GM23248 (cell line): ENCODE measurements around the gene UCP2.

ENCODE experiments used
- EZH2 ChIP-seq: fragments of 200-600 bp; sonication (generic); IDR thresholded peaks from 2 replicates; pipeline ENCODE4 v1.6.1; 2018; ENCODE audit warnings: antibody characterized with exemption, mild to moderate bottlenecking; ENCODE audit not compliant: insufficient read depth, poor library complexity, severe bottlenecking
- EZH2phosphoT487 ChIP-seq: fragments of 200-600 bp; sonication (generic); IDR thresholded peaks from 2 replicates; pipeline ENCODE4 v1.6.1; 2018; ENCODE audit warnings: antibody characterized with exemption, moderate library complexity, mild to moderate bottlenecking, low read depth; ENCODE audit not compliant: insufficient read depth

DNA sequence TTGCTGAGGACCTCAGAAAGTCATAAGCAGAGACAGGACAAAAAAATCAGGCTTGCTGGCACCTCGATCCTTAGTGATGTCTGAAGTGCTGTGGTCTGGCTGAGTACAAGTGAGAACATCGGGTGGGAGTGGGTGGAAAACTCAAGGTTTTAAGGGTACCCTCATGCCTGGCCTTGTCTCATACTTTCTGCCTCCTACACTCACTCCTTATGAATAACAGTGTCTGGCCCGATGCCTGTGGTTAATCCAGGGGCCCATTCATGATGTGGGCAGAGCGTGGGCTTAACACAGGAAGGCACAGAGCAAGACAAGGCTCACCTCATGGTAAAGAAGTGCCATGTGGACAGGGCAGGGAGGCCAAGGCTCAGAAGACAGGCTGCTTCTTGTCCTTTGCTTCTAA is 37.2 kb upstream of the UCP2 start:
- TF ChIP-seq EZH2 (no peak), EZH2phosphoT487 (no peak)
